OCI-LY1 (cell line): ENCODE results near the gene MAGI2.

Experiments
- EZH2 ChIP-seq: fragments of 200-600 bp; sonication (generic), shearing (Covaris generic); IDR thresholded peaks from 2 replicates; pipeline ENCODE4 v1.8.0; 2017; ENCODE audit warnings: borderline replicate concordance, mixed run types, mild to moderate bottlenecking, antibody characterized with exemption, low read length, moderate library complexity, mixed read lengths
- TF ChIP-seq, protein P1 (sequence below): fragments of 200-600 bp; sonication (generic), shearing (Covaris generic); IDR thresholded peaks from 2 replicates; pipeline ENCODE4 v1.5.1; 2017; ENCODE audit warnings: mild to moderate bottlenecking, antibody characterized with exemption, low read length, moderate library complexity, mixed read lengths

DNA sequence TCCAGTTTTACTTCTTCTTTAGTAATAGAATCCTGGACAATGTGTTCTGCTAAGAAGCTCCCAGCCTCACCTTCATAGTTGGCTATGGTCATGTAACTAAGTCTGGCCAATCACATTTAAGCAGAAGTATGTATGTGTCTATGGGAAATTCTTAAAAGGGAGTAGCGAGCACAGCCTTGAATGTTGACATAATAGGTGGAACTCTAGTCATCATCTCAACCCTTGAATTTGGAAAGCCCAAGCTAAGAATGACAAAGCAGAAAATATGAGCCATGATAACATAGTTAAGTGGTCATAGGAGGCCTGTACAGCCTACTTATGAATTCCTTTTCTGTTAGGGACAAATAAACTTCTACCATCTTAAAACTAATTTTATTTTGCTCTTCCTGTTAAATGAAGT, 134.1 kb downstream of the MAGI2 start:
- TF ChIP-seq, protein P1, sequence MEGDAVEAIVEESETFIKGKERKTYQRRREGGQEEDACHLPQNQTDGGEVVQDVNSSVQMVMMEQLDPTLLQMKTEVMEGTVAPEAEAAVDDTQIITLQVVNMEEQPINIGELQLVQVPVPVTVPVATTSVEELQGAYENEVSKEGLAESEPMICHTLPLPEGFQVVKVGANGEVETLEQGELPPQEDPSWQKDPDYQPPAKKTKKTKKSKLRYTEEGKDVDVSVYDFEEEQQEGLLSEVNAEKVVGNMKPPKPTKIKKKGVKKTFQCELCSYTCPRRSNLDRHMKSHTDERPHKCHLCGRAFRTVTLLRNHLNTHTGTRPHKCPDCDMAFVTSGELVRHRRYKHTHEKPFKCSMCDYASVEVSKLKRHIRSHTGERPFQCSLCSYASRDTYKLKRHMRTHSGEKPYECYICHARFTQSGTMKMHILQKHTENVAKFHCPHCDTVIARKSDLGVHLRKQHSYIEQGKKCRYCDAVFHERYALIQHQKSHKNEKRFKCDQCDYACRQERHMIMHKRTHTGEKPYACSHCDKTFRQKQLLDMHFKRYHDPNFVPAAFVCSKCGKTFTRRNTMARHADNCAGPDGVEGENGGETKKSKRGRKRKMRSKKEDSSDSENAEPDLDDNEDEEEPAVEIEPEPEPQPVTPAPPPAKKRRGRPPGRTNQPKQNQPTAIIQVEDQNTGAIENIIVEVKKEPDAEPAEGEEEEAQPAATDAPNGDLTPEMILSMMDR = no peak
- TF ChIP-seq EZH2 = no peak
